ENCODE results near the gene CHTF8.
A peak's percentile ranks its signal among the peaks of the same experiment; 100 is the strongest.
"Not testable (repeated sequence)": the region's sequence is repeated elsewhere in the genome, so short reads cannot be mapped to it uniquely, and the experiment has no call there.

CHTF8 gene, protein sequence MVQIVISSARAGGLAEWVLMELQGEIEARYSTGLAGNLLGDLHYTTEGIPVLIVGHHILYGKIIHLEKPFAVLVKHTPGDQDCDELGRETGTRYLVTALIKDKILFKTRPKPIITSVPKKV

DNA sequence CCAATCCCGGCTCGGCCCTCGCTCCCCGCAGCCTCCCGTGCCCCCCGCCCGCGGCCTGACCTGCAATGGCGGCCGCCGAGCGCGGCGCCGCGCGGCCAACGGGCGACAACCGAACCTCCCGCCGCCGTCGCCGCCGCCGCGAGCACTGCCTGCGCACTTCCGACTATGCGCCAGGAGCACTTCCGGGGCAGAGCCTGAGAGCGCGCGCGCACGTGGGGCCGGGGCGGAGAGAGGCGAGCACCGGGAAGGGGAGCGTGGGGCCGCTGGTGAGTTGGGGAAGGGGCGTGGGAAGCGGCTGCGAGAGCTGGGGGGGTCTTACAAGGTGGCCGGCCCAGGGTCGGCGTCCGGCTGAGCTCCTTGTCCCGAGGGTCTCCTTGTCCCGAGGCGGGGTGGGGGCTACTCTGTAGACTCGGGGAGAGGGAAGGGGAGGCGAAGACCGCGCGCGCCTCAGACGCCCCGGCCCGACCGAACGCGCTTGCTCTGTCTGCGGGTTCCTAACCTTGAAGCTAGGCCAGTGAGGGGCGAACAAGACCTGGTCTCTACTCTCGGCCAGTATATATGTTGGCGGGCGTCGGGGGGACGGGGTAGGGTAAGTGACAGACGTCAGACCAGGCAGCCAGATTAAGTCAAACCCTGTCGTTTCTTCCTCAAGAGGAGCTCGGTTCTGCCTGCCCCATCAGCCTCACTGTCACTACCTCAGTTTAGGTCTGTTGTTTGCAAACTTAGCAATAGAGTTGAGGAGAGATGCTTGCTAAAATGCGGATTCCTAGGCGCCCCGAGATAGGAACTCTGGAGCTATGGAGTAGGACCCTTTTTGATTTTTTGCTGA is at the start of gene CHTF8, which contains the start of gene UTP4:
TSS of gene CHTF8 (minus strand) at position 165 of the 829 bp plus-strand sequence. CDS start 11,130 bp downstream, outside the sequence.
TSS of gene UTP4 (plus strand) at position 226 of the 829 bp plus-strand sequence. CDS start 811 bp downstream, outside the sequence.
- DNase-seq, result peak; percentile 59

GRCh38 chr16:69180011-69180338 is 47.6 kb upstream of the CHTF8 start:
- no peak for DNase-seq

- no peak for DNase-seq
Measured at GRCh38 chr16:69179328-69180010, 47.1 kb upstream of the CHTF8 start.

DNA sequence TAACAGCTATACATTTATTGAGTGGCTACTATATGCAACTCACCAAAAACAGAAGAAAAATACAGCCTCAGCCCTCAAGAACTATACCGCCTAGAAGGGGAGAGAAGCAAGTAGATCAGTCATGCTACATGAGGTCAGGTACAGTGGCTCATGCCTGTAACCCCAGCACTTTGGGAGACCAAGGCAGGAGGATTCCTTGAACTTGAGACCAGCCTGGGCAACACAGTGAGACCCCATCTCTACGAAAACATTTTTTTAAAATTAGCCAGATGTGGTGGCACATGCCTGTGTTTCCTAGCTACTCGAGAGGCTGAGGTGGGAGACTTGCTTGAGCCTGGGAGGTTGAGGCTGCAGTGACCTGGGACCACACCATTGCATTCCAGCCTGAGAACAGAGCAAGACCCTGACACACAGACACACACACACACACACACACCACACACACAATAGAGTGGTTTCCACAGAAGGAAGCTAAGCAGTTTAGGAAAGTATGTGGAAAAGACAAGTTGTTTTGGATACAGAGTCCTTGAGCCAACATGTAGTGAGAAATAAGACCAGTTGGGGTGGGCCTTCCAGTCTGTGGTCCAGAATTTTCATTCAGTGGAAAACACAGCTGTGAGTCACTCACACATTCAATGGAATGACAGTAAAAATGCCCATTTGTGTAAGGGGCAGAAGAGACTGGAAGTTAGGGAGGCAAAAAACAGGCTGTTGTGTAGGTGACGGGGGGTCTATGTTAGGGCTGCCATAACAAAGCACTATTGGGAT is 43.8 kb upstream of the CHTF8 start:
- DNase-seq, result no peak

DNA sequence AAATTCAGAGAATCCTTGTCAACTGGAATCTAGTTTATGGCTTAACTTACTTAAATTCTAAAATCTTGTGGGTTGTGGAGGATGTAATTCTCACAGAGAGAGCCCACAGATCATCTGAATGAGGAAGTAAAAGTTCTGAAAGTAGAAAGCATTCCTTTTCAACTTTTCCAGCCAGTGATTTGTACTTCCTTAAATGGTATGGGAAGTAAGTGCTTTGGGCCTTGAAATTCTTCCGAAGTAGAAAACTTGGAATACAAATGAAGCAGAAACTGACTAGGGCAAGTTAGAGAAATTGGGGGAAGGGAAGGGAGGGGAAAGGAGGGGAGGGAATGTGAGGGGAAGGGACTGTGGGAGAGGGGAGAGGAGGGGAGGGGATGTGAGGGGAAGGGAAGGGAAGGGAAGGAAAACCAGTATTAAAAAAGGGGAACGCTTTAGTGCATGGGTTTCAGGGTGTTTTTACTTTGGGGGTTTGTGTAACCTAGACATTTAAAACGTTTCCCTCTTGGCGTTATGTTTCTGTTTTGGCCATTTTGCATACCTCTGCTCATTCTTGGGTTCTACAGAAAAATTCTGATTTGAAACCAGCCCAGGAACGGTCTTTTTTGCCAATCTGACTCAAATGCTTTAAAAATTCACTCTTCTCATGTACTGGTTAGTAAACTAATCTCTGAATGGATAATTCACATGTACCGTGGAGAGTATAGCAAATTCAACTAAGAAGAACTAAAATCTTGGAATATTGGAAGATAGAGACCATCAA is 39.1 kb upstream of the CHTF8 start:
- no peak for DNase-seq

- no peak for DNase-seq
Measured at GRCh38 chr16:69169607-69170352, 37.4 kb upstream of the CHTF8 start.

DNA sequence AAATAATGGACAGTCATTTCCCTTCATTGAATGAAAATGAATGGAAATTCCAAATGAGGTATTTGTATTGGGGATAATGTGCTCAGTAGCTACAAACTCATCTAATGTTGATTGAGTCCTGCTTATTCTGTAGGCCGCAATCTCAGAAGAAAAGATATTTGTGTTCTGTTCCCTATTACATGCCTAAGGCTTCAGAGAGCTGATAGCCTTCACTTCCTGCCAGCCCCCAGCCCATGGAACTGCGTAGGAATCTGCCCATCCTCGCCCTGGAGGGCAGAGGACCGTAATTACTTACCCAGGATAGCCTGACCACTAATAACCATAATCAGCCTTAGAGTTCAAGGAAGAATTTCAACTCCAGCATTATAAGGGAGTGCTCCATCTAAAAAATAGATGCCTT is 36.7 kb upstream of the CHTF8 start:
- DNase-seq, result no peak

DNA sequence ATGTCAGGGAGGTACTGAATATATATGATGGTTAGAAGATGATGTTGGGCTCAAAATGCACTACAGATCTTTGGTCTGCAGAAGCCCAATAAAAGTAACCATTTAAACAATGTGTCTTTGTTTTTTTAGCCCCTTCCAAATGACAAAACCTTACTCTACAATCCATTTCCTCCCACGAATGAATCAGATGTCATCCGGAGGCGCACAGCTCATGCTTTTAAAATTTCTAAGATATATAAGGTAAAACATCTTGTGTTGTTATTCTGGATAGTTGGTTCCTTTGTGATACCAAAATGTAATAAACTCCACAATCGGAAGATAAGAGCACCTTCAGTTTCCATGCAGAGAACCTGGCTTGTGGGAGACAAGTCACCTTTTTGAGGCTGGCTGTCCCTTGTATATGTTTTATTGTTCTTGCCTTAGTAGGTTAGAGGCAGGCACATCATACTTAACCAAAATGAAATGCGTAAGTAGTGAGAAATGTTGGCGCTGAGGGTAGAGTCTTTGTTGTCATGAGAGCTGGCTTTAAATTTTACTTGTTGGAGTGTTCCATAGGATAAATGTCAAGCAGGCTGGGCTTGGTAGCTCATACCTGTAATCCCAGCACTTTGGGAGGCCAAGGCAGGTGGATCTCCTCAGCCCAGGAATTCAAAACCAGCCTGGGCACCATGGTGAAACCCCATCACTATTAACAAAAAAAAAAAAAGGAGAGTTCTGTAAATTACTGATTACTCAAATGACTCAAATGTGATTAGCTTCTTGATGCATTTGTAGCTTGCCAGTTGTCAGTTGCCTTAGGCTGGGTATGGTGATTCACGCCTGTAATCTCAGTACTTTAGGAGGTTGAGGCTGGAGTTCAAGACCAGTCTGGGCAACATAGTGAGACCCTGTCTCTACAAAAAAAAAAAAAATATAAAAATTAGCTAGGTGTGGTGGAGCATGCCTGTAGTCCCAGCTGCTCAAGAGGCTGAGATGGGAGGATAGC is 34.9 kb upstream of the CHTF8 start:
- DNase-seq, result no peak

- no peak for DNase-seq
Measured at GRCh38 chr16:69166221-69166833, 33.9 kb upstream of the CHTF8 start.

- no peak for DNase-seq
Measured at GRCh38 chr16:69165584-69165983, 33.2 kb upstream of the CHTF8 start.

DNA sequence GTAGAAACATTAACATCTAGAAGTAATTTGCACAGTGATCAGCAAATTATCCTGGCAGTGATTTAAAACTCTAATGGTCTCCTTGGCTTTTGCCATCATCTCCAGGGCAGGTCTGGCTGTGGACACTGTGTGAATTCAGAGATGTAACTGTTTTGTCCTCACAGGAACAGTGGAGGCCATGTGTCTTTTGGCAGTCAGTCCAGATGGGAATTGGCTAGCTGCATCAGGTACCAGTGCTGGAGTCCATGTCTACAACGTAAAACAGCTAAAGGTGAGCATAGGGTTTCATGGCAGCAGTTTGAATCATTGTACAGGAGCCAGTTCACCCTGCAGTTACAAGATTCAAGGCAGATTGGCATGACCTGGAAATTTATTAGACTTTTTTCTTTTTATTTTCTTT is 27.8 kb upstream of the CHTF8 start:
- DNase-seq, result no peak

DNA sequence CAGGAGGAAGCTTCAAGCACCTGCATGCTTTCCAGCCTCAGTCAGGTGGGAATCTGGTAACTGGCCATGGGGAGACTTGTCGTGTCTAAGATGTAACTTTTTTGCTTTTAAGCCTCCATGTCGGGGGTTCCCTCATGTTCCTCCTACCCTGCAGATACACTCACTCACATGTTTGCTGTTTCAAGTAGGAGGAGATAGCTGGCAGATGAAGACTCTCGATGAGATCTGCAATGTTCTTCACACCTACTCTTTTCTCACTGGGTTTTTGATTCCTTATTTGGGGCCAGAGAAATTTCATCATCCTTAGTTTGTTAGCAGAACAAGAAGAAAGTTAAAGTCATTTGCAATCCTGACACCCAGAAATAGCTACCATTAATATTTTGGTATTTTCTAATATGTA is 24.8 kb upstream of the CHTF8 start:
- DNase-seq, result no peak

GRCh38 chr16:69150146-69150865 is 17.9 kb upstream of the CHTF8 start:
- DNase-seq, result peak; percentile 16

DNA sequence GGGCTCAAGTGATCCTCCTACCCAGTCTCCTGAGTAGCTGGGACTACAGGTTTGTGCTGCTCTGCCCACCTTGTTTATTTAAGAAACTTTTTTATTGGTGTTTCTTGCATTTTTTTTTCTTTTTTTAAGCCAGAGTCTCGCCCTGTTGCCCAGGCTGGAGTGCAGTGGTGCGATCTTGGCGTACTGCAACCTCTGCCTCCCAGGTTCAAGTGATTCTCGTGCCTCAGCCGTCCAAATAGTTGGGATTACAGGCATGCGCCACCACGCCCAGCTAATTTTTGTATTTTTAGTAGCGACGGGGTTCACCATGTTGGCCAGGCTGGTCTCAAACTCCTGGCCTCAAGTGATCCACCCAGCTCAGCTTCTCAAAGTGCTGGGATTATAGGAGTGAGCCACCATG is 17.2 kb upstream of the CHTF8 start:
- DNase-seq, result not testable (repeated sequence)

GRCh38 chr16:69145658-69146057 is 13.3 kb upstream of the CHTF8 start:
- no peak for DNase-seq

GRCh38 chr16:69143116-69143515 is 10.7 kb upstream of the CHTF8 start:
- DNase-seq, result no peak

GRCh38 chr16:69141936-69142335 is 9.5 kb upstream of the CHTF8 start:
- DNase-seq, result no peak

GRCh38 chr16:69141014-69141413 is 8.6 kb upstream of the CHTF8 start:
- no peak for DNase-seq

DNA sequence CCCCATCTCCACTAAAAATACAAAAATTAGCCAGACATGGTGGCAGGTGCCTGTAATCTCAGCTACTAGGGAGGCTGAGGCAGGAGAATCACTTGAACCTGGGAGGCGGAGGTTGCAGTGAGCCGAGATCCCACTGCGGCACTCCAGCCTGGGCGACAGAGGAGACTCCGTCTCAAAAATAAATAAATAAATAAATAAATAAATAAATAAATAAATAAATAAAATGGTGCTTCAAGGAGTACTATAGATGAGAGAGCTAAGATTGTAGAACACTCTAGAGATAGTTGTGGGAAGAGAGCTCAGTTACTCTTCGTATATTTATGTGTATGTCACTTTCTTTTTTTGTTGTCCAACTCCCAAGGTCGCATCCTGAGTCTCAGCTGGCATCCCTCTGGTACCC is 7.1 kb upstream of the CHTF8 start:
- DNase-seq, result not testable (repeated sequence)
